Fibroblast of skin of right biceps (primary cell): ENCODE measurements around the gene EFS.
"Not testable (repeated sequence)": the region's sequence is repeated elsewhere in the genome, so short reads cannot be mapped to it uniquely, and the experiment has no call there.

Experiments used
- DNase-seq: peaks from one replicate; pipeline ENCODE4 v3.0.0-alpha.2; 2013

EFS gene

DNA sequence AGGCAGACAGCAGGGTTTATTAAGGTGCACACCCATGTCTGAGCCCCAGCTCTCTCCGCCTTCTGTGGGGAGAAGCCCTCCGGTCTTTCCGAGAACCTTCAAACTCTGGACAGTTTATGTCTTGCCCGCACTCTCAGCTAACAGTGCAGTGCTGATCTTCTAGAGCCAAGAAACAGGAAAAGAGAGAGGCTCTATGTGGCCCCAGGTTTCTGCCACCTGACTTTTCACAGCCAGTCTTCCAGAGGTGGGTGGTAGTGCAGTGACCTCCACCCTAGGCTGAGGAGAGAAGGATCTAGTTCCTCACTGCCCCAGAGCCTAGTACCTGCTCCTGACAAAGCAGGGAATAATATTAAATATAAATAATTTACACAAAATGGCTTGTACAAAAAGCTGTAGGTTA is 8.3 kb downstream of the EFS start:
- no peak for DNase-seq

DNA sequence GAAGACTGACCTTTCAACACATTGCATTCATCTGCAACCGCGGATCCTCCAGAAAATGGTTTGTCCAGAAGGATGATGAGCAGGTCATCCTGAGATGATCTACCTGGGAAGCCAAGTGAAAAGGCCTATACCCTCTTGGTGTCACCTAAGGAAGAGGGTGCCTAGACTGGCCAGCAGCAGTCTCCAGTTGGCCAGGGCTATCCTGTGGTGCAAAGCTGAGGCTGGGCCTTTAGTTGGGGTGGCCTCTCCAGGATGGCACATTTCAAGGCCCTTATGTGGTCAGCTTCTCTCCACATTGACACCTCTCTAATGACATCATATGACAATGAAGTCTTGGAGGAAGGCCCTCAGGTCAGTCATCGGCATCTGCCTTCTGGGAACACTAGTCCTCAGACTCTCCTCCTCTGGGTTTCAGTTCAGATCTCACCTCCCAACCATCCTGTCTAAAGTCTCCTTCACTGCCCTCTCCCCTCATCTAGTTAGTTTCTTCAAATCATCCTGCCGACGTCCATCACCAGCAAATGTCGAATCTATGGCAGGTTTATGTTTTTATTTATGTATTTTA is 9.0 kb downstream of the EFS start:
- no peak for DNase-seq

DNA sequence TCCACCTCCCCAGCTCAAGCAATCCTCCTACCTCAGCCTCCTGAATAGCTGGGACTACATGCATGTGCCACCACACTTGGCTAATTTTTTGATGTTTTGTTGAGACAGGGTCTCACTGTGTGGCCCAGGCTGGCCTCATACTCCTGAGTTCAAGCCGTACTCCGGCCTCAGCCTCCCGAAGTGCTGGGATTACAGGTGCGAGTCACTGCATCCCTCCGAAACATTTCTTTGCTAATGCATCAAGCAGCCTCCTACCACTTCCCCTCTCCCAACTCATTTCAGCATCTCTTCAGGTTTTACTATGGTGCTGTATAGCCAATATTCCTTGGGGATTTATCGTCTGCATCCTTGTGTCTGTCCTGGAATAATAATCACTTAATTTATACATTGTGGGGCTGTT is 10.0 kb downstream of the EFS start:
- no peak for DNase-seq

DNA sequence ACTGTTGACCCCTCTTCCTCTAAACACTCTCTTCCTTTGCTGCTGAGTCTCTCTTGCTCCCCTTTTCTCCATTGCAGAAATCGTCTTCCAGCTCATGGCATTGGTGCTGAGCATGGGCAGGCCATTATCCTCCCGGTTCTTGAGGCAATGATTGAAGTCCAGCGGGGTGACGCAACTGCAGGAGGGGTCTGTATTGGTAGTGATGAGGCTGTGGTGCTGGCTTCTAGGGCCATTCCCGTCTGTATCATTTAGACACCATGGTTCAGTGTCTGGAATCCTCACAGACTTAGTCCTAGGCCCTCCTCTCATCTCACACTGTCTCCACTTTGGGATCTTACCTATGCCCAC is 11.6 kb downstream of the EFS start:
- no peak for DNase-seq

DNA sequence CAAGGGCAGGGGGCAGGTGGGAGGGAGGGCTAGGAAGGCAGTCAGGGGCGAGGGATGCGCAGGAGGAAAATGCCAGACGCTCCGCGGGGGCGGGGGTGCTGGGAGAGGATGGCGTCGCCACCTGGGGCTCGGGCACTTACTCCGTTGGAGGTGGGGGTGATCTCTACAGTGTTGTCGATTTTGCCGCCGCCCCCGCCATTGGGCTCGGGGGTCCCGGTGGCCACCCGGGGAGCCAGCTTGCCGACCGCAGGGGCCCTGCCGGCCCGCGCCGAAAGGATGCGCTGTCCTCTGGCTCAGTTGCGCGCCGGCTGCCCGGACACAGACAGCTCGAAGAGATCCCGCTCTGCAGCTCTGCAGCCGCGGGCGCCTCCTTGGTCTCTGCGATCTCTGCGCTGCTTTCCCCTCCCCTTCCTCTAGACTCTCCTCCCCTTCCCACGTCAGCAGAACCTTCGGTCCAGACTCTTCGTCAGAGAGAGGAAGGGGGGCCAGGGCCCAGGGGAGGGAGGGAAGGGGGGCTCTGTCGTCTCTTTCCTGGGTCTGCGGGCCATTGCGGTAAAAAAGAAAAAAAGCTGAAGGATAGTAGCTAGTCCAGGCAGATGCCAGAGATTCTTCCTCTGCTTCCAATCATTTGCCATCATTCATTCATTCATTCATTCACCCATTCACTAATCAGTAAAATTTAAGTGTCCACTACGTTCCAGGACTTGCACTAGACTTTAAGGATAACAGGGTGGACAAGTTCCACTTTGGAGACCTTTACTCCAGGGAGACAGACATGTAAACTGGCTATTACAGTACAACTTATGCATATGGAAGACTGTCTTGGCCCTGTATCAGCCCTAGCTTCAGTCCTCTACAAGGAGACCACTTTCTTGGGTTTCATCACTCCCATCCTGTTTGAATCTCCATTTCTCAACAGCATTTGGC is 12.2 kb downstream of the EFS start, which contains the start of gene SLC22A17:
SLC22A17 (minus strand) TSS at position 382 of the 927 bp plus-strand sequence.
- DNase-seq, result peak; percentile 92

DNA sequence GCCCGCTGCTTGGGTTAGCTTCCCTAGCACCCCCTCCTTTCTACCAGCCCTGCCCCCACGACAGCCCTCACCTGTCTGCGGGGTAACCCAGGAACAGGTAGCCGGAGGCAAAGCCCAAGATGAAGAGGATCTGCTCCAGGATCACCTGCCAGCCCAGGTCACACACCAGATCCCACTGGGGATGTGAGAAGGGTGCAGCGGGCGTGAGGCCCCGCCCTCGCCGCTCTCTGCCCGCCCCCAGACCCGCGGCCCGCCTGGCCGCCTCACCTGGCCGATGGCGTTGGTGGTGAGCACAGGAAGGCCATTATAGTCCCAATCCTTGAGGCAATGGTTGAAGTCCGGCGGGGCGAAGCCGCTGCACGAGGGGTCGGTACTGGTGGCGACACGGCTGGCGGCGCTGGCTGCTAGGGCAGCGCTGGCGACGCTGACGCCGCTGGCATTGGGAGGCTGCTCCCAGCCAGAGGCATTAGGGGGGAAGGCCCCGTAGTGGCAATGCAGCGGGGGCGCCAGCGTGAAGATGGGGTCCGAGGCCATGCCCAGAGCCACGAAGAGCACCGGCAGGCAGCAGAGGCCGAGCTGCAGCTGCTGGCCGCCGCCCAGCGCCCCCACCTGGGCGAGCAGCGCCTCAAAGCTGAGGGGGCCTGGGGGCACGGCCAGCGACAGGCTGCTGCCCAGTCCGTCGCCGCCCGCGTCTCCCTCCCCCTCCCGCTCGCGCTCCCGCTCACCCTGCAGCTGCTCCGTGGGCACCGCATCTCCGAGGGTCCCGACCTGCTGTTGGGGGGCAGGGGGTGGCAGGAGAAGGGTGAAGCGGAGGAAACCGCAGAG is 13.1 kb downstream of the EFS start:
- DNase-seq, result no peak

DNA sequence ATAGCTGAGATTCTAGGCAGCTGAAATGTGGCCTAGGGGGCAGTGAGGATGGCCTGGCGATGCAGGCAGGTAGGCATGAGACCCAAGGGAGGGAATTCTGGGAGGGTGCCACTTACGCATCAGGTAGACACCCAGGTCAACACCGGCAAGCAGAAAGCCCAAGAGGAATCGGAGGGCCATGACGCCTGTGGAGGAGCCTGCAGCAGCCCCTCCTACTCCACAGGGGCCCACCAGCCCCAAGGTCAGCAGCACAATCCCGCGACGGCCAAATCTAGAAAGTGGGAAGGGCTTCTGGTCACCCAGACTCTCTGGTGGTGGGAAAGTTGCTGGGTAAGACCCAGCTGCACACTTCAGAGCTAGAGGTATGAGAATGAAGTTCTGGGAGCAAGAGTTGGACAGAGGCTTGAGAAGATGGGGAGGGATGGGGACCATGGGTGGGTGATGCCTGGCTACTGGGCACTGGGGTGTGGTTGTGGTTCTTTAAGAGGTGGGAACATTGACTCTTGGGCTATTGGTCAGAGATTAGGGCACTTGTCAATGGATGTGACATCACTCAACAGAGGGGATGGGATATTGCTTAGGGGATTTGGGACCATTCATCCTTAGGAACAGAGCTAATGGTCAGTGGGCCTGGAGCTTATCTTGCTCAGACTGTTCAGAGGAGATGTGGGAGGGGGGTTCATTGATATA is 15.7 kb downstream of the EFS start:
- DNase-seq, result no peak

DNA sequence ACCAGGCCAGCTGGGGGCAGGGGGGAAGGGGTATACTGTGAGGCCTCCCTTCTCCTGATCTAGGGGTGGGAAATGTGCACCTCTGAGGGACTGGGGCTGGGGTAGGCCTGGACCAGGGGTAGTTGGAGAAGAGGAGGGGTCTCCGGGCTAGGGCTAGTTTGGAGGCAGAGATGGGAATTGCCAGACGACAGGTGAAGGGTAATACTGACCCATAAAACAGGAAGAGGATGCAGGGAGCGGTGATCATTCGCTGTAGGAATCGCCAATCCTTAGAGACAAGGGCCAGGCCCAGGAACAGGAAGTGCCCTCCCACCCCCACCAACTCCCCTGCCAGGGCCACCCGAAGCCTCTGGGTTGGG is 16.7 kb downstream of the EFS start:
- no peak for DNase-seq

DNA sequence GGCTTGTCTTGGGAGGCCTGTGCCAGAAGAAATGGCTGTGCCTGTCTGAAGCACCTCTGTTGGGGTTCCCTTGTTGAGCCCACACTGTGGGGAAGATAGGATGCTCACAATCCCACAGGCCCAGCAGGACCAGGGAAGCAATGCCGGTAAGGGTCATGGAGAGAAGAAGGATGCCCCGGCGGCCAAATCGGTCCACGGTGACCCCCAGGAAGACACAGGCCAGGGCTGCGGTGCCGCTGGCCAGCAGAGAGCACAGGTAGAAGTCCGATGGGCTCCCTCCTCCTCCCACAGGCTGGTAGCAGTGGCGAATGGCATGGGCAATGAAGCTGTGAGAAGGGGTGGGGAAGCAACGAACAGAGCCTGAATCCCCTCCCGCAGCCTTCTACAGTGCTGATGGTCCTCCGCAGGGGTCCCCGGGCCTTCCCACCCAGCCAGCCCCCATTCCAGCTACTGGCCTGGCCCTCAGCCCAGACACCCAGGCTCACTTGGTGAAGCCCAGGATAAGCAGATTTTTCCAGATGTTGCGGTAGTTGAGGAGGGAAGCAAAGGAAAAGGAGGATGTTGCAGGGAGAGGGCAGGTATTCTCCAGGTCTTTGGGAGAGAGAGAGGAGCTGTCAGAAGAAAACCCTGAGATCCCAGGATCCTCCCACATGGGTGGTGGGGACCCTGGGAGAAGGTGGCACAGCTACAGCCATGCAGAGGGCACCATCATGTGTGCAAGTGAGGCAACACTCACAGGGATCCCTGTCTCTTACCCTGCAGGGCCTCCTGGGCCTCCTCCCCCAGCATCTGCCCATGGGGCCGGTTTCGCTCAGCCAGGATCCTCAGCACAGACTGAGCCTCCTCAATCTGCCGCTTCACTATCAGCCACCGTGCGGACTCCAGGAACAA is 17.3 kb downstream of the EFS start:
- no peak for DNase-seq

DNA sequence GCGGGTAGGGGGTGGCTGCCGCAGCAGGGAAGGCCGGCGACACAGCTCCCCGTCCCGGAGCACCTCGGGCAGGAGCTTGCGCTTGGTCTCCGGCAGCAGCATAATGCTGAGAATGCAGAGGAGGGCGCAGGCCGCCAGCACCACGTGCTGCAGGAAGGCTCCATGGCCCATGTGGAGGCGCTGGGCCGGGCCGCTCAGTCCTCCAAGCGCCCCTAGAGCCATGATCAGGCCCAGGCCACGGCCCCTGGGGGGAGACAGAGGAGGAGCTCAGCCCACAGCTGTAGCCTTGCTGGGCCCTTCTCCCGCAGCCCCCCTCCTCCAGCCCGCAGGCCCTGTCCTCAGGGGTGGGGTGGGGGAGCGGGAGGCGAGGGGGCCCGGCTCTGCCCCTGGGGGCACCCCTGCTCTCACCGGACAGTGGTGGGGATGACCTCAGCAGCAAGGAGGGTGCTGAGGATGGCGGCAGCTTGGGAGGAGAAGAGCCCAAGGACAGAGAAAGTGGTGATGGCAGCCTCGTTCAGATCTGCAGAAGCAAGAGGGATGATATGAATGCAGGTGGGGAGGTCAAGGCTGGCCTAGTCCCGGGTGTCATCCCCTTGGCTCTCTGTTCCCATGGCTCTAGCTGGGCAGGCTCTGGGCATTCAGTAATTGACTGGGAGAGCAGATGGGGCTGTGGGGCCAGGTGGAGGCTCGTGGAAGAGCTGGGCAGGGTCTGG is 18.1 kb downstream of the EFS start:
- no peak for DNase-seq

DNA sequence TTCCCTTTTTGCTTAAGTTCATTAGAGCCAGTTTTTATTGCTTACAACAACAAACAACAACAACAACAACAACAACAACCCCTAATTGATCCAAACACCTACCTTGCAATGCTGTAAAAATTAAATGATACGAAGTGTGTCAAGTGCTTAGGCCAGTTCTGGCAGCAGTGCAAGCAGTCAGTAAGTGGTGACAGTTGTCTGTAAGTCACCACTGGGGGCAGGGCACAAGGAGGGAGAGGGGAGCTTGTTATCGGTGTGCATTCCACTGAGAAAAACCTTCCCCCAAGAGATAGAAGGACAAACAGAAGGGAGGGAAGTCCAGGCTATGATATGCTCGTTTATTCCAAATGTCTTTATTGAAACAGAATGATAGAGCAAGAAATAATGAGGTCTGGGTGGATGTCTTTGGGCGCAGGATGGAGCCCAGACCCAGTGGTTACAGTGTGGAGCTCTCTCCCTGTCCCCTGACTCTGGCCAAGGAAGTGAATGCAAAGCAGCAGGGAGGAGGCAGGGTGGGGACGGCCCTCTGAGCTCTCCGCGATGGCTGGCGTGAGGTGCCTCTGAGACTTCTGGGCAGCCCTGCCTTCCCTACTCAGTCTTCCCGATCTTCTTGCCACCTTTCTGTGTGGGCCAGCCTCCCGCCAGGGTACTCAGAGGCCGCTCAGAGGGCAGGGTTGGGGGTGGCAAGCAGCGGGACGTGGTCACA is 18.8 kb downstream of the EFS start:
- no peak for DNase-seq

DNA sequence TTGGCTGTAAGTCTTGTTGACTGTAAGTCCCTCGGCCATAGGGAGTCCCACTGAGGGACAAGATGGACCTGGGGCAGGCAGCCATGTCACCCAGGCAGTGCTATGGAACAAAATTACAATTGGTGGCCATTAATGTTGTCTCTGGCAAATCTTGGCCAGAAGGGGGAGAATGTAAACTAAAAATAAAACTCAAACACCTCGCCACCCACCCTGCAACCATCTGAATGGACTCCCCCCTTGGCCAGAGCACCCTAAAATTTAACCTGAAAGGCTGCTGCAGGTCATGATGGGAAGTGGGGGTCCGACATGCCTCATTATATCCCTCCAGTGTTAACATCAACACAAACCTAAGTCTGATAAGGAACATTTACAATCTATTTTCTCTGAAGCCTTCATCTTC is 20.5 kb downstream of the EFS start:
- no peak for DNase-seq

DNA sequence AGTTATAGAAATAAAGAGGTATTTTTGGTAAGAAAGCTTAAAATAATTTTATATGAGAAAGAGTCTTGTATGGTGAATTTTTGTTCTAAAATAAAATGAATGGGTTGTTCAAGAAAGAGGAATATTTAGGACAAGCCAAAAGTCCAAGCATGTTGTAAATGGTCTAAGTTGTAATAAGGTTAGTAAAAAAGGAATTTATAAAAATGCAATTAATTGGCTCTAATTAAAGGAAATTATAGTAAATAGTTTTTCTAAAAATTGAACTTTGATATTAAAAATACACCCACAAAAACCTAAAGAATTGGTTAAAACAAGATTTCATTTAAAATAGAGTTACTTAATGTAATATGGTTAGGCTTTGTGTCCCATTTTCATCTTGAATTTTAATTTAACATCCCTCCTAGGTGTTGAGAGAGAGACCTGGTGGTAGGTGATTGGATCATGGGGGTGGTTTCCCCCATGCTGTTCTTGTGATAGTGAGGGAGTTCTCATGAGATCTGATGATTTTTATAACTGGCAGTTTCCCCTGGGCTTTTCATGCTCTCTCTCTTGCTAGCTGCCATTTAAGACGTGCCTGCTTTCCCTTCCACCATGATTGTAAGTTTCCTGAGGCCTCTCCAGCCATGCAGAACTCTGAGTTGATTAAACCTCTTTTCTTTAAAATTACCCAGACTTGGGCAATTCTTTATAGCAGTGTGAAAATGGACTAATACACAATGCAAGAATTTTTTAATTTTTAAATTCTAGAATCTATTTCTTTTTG is 25.3 kb downstream of the EFS start:
- no peak for DNase-seq

DNA sequence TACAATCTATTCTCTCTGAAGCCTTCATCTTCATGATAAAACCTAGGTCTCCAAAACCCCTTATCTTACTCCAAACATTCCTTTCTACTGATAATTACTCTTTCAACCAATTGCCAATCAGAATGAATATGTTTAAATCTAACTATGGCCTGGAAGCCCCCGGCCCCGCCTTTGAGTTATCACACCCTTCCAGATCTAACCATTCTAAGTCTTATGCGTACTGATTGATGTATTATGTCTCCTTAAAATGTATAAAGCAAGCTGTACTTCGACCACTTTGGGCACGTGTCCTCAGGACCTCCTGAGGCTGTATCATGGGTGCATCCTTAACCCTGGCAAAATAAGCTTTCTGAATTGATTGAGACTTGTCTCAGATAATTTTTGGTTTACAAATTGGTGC is 29.3 kb downstream of the EFS start:
- no peak for DNase-seq

DNA sequence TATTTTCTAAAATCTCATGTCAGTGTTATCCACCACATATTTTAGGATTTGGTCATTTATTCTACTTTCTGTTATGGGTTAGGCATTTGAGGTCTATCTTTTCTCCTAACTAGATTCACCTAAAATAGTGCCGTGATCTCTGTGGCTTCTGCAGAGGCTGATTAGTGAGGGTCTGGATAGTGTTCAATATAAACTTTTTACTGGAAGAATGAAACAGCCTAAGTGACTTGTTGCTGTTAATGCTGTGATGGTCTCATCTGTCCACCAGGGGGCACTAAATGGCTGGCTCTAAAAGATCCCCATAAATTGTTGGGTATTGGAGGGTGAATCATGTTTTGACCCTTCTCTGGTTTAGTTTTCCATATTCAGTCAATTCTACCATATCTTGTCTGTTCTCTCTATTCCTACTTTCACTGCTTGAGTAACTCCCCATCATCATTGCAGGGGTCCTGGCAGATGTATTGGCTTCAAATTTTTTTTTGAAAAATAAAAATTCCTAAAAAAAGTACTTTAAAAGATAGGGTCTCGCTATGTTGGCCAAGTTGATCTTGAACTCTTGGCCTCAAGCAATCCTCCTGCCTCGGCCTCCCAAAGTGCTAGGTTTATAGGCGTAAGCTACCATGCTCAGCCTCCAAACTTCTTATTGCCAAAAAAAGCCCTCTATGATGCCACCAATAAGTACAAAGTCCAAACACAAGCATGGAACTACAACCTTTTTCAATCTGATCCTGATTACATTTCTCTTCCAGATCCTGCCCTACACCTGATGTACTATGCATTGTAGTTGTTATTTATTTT is 36.8 kb downstream of the EFS start:
- DNase-seq, result peak; percentile 75

DNA sequence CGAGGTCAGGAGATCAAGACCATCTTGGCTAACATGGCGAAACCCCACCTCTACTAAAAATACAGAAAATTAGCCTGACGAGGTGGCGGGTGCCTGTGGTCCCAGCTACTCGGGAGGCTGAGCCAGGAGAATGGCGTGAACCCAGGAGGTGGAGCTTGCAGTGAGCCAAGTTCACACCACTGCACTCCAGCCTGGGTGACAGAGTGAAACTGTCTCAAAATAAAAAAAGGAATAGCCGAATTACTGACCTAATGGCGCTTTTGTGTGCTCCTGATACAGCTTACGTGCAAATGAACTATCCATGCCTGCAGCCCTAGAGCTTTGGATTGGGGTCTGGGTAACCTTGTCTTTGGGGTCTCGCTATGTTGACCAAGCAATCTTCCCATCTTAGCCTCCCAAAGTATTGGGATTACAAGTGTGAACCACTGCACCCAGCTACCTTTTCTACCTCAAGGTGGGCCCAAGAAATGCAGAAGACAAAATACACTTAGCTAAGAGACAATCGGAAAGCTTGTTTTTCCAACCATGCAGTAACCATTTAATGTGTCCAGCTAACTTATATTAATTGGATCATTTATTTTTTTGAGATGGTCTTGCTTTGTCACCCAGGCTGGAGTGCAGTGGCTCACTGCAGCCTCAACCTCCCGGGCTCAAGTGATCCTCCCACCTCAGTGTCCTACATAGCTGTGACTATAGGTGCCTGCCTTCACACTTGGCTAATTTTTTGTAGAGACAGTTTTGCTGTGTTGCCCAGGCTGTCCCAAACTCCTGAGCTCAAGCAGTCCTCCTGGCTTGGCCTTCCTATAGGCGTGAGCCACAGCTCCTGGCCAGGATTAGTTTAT is 38.3 kb downstream of the EFS start:
- no peak for DNase-seq

DNA sequence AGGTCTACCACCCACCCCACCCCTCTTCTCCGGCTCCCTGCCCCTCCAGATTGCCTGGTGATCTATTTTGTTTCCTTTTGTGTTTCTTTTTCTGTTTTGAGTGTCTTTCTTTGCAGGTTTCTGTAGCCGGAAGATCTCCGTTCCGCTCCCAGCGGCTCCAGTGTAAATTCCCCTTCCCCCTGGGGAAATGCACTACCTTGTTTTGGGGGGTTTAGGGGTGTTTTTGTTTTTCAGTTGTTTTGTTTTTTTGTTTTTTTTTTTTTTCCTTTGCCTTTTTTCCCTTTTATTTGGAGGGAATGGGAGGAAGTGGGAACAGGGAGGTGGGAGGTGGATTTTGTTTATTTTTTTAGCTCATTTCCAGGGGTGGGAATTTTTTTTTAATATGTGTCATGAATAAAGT is 39.2 kb downstream of the EFS start:
- DNase-seq, result not testable (repeated sequence)

DNA sequence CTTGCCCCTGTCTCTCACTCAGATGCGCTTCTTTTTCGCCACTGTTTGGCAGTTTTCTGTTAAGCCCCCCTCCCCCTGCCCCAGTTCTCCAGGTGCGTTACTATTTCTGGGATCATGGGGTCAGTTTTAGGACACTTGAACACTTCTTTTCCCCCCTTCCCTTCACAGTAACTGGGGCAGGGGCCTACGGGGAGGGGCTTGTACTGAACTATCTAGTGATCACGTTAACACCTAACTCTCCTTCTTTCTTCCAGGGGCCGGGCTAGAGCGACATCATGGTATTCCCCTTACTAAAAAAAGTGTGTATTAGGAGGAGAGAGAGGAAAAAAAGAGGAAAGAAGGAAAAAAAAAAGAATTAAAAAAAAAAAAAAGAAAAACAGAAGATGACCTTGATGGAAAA is 40.0 kb downstream of the EFS start:
- DNase-seq, result no peak
